Measurements from ENCODE around the gene THTPA.
"Not testable (repeated sequence)": the region's sequence is repeated elsewhere in the genome, so short reads cannot be mapped to it uniquely, and the experiment has no call there.

The THTPA gene

DNA sequence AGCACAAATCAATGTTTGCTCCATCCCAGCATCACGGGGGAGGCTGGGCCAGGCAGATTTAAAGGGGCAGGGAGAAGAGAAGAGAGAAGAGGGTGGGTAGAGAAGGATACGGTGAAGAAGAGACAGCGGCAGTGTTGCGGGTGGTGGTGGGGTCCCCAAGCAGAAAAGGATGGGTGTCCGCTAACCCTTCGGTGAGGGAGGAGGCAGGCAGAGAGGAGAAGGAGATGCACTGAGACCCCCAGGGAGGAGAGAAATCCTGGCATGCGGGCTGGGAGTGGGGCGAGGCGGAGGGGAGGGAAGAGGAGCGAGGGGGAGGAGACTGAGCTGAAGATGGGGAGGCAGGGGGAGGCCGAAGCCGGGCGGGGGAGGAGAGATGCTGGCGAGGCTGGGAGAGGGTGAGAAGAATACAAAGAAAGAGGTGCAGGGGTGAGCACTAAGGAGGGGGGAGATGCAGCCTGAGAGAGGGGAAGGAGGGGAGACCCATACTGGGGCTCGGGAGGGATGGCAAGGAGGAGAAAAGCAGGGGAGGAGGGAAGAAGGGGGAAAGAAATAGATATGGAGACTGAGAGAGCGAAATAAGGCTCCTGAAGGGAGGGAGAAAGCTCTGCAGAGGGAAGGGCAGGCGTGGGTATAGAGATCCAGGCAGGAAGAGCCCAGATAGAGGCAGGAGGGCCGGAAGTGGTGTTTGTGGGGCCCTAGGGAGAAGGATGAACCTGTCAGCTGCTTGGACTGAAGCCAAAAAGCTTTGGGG lies 22.7 kb downstream of the THTPA start, which contains the start of gene JPH4:
TSS of gene JPH4 (minus strand) at position 231 of the 751 bp plus-strand sequence. CDS start 1,337 bp downstream, outside the sequence.
- TF ChIP-seq, protein P1, sequence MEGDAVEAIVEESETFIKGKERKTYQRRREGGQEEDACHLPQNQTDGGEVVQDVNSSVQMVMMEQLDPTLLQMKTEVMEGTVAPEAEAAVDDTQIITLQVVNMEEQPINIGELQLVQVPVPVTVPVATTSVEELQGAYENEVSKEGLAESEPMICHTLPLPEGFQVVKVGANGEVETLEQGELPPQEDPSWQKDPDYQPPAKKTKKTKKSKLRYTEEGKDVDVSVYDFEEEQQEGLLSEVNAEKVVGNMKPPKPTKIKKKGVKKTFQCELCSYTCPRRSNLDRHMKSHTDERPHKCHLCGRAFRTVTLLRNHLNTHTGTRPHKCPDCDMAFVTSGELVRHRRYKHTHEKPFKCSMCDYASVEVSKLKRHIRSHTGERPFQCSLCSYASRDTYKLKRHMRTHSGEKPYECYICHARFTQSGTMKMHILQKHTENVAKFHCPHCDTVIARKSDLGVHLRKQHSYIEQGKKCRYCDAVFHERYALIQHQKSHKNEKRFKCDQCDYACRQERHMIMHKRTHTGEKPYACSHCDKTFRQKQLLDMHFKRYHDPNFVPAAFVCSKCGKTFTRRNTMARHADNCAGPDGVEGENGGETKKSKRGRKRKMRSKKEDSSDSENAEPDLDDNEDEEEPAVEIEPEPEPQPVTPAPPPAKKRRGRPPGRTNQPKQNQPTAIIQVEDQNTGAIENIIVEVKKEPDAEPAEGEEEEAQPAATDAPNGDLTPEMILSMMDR (IDR thresholded peaks at IDR 0.05; ENCODE audit: control insufficient read depth, insufficient read depth, low read depth, low read length, missing control alignments): no peak
- H3K4me3 ChIP-seq (ENCODE audit: control insufficient read depth, low read depth, low read length): no peak within 1 kb of the TSS
- DNase-seq (ENCODE audit: low read depth): no peak

DNA sequence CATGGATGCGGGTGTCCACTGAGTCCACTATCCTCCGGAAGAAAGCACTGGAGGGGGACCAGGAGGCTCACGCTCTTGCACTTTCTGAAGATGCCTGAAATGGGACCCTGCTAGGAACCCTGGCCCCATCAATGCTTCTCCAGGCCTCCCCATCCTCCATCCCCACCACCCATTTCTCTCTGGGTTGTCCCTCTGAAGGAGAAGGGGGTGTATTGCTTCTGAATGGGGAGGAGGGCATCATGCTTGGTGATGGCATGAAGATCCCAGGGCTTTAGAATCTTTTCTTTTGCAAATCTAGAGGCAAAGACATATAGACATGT lies 23.2 kb downstream of the THTPA start:
- H3K4me3 ChIP-seq (ENCODE audit: control insufficient read depth, low read depth, low read length): no peak overlapping the region
- TF ChIP-seq, protein P1 (IDR thresholded peaks at IDR 0.05; ENCODE audit: control insufficient read depth, insufficient read depth, low read depth, low read length, missing control alignments): no peak
- DNase-seq (ENCODE audit: low read depth): no peak

DNA sequence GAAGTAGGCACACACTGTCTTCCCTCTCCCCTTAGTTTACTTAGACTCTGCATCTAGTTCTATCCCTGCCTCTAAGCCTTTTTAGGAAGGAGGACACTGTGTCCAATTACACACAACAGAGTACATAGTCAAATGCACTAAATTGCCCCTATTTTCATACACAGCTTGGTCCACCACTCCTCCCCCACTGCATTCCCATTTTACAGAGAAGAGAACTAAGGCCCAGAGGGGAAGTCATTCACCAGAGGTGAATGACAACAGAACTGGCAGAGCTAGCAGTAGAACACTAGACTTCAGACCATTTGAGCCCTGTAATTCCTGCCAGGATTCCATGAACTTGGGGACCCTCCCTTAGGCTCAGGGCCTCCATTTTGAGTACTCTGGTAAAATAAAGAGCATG lies 23.7 kb downstream of the THTPA start:
- no peak overlapping the region for H3K4me3 ChIP-seq (ENCODE audit: control insufficient read depth, low read depth, low read length)
- DNase-seq (ENCODE audit: low read depth): no peak
- TF ChIP-seq, protein P1 (IDR thresholded peaks at IDR 0.05; ENCODE audit: control insufficient read depth, insufficient read depth, low read depth, low read length, missing control alignments): no peak

DNA sequence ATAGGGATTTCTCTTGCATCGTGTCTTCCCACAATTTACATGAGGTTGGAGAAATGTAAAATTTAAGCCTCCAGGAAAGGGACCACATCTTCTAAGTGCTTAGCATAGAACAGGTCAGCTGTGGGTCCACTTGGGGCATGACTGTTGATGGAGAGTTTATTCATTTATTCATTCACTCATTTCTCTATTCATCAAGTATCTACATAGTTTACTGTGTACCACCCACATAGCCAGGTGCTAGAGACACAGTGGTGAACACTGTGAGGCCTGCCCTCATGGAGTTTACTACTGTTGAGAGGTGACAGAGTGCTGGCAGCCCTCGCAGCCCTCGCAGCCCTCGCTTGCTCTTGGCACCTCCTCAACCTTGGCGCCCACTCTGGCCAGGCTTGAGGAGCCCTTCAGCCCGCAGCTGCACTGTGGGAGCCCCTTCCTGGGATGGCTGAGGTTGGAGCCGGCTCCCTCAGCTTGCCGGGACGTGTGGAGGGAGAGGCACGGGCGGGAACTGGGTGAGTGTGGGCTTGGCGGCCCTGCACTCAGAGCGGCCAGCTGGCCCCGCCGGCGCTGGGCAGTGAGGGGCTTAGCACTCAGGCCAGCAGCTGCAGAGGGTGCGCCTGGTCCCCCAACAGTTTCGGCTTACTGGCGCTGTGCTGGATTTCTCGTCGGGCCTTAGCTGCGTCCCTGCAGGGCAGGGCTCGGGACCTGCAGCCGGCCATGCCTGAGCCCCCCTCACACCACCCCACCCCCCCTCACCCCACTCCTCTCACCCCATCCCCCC lies 24.3 kb downstream of the THTPA start:
- TF ChIP-seq, protein P1 (IDR thresholded peaks at IDR 0.05; ENCODE audit: control insufficient read depth, insufficient read depth, low read depth, low read length, missing control alignments): no peak

DNA sequence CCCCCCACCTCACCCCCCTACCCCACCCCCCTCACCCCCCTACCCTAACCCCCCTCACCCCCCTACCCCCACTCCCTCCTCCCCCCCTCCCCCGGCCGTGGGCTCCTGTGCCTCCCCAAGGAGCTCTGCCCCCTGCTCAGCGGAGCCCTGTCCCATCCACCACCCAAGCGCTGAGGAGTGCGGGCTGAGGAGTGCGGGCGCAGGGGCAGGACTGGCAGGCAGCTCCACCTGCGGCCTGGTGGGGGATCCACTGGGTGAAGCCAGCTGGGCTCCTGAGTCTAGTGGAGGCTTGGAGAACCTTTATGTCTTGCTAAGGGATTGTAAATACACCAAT lies 24.8 kb downstream of the THTPA start:
- TF ChIP-seq, protein P1 (IDR thresholded peaks at IDR 0.05; ENCODE audit: control insufficient read depth, insufficient read depth, low read depth, low read length, missing control alignments): no peak
- H3K4me3 ChIP-seq (ENCODE audit: control insufficient read depth, low read depth, low read length): no peak overlapping the region
- DNase-seq (ENCODE audit: low read depth): no peak

More for the DNA sequence above, 24.3 kb downstream of the THTPA start:
- H3K4me3 ChIP-seq (ENCODE audit: control insufficient read depth, low read depth, low read length): no peak overlapping the region
- DNase-seq (ENCODE audit: low read depth): no peak

DNA sequence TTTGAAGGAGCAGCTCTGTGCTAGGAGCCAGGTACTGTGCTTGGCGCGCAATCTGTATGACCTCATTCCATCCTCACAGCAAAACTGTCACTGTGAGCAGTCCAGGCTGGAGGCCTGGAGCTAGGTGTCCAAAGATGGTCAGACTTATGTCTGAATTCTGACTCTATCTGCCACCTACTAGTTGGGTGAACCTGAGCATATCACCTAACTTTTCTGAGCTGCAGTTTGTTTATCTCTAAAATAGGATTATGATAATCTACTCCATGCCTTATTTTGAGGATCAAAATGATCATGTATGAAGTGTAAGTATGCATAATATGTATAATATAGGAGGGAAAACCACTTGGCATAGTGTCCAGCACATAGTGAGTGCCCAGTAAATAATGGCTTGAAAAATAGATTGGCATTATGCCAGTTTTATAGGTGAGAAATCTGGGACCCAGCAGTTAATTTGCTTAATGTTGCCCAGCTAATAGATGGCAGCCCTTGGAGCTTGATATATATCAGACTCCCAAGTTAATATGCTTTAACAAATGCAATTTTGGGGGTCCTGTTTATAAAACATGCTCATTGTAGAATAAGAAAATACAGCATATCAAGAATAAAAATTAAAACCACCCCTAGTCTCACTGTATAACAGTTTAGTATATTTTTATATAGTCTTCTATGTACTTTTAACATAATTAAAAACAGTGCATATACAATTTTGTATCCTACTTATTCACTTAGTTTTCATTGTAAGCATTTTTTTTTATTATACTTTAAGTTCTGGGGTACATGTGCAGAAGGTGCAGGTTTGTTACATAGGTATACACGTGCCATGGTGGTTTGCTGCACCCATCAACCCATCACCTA lies 27.1 kb downstream of the THTPA start:
- DNase-seq (ENCODE audit: low read depth): no peak
- TF ChIP-seq, protein P1 (IDR thresholded peaks at IDR 0.05; ENCODE audit: control insufficient read depth, insufficient read depth, low read depth, low read length, missing control alignments): no peak
- no peak overlapping the region for H3K4me3 ChIP-seq (ENCODE audit: control insufficient read depth, low read depth, low read length)

DNA sequence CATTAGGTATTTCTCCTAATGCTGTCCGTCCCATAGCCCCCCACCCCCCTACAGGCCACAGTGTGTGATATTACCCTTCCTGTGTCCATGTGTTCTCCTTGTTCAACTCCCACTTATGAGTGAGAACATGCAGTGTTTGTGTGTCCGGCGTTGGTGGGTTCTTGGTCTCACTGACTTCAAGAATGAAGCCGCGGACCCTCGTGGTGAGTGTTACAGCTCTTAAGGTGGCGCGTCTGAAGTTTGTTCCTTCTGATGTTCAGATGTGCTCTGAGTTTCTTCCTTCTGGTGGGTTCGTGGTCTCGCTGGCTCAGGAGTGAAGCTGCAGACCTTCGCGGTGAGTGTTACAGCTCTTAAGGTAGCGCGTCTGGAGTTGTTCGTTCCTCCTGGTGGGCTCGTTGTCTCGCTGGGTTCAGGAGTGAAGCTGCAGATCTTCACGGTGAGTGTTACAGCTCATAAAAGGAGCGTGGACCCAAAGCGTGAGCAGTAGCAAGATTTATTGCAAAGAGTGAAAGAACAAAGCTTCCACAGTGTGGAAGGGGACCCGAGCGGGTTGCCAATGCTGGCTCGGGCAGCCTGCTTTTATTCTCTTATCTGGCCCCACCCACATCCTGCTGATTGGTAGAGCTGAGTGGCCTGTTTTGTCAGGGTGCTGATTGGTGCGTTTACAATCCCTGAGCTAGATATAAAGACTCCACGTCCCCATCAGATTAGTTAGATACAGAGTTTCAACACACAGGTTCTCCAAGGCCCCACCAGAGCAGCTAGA lies 27.9 kb downstream of the THTPA start:
- DNase-seq (ENCODE audit: low read depth); H3K4me3 ChIP-seq (ENCODE audit: control insufficient read depth, low read depth, low read length): not testable (repeated sequence)

DNA sequence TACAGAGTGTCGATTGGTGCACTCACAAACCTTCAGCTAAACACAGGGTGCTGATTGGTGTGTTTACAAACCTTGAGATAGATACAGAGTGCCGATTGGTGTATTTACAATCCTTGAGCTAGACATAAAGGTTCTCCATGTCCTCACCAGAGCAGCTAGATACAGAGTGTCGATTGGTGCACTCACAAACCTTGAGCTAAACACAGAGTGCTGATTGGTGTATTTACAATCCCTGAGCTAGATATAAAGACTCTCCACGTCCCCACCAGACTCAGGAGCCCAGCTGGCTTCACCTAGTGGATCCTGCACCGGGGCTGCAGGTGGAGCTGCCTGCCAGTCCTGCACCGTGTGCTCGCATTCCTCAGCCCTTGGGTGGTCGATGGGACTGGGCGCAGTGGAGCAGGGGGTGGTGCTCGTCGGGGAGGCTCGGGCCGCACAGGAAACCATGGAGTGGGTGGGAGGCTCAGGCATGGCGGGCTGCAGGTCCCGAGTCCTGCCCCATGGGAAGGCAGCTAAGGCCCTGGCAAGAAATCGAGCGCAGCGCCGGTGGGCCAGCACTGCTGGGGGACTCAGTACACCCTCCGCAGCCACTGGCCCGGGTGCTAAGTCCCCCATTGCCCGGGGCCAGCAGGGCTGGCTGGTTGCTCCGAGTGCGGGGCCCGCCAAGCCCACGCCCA lies 28.6 kb downstream of the THTPA start:
- DNase-seq (ENCODE audit: low read depth); H3K4me3 ChIP-seq (ENCODE audit: control insufficient read depth, low read depth, low read length): not testable (repeated sequence)
